H9 (cell line): ENCODE measurements around the gene SPDYE4. TPM values are rescaled to one million over a fixed set of nuclear protein-coding genes. Genes with fewer than 3 reads are reported as not detected.

Experiments used
- DNase-seq: peaks from one replicate; pipeline ENCODE4 v3.0.0-alpha.2; 2017
- H2AFZ ChIP-seq: one replicate; pipeline ENCODE4 v1.6.1; 2013; ENCODE audit warnings: mild to moderate bottlenecking, low read length, control low read depth, moderate library complexity
- H2AK5ac ChIP-seq: 2 replicates; pipeline ENCODE4 v1.6.1; 2013; ENCODE audit warnings: low read length, control low read depth, mixed read lengths; ENCODE audit not compliant: insufficient read length
- H2BK120ac ChIP-seq: one replicate; pipeline ENCODE4 v1.6.1; 2013; ENCODE audit warnings: low read depth, mild to moderate bottlenecking, low read length, control low read depth, inconsistent platforms; ENCODE audit not compliant: poor library complexity, severe bottlenecking
- H2BK12ac ChIP-seq: 2 replicates; pipeline ENCODE4 v1.6.1; 2013; ENCODE audit warnings: low read length, control low read depth, mixed read lengths, low read depth; ENCODE audit not compliant: insufficient read length
- H2BK15ac ChIP-seq: 2 replicates; pipeline ENCODE4 v1.6.1; 2013; ENCODE audit warnings: low read depth, low read length, control low read depth
- H2BK20ac ChIP-seq: one replicate; pipeline ENCODE4 v1.6.1; 2013; ENCODE audit warnings: low read depth, mild to moderate bottlenecking, low read length, control low read depth, inconsistent platforms; ENCODE audit not compliant: poor library complexity, severe bottlenecking
- H2BK5ac ChIP-seq: 2 replicates; pipeline ENCODE4 v1.6.1; 2013; ENCODE audit warnings: low read length, control low read depth, mixed read lengths; ENCODE audit not compliant: insufficient read length
- H3K14ac ChIP-seq: 2 replicates; pipeline ENCODE4 v1.6.1; 2013; ENCODE audit warnings: low read length, control low read depth; ENCODE audit not compliant: insufficient read depth
- H3K18ac ChIP-seq: 2 replicates; pipeline ENCODE4 v1.6.1; 2013; ENCODE audit warnings: low read depth, mild to moderate bottlenecking, mixed read lengths, low read length, control low read depth; ENCODE audit not compliant: insufficient read length
- H3K23ac ChIP-seq: 2 replicates; pipeline ENCODE4 v1.6.1; 2013; ENCODE audit warnings: low read length, control low read depth, mixed read lengths, low read depth; ENCODE audit not compliant: insufficient read length
- H3K23me2 ChIP-seq: 2 replicates; pipeline ENCODE4 v1.6.1; 2013; ENCODE audit warnings: low read depth, mild to moderate bottlenecking, mixed read lengths, low read length, control low read depth; ENCODE audit not compliant: insufficient read length, poor library complexity, severe bottlenecking
- H3K27ac ChIP-seq: 2 replicates; pipeline ENCODE4 v1.5.1; 2013; ENCODE audit warnings: low read length, control low read depth, mixed read lengths, low read depth; ENCODE audit not compliant: insufficient read length
- H3K27me3 ChIP-seq: 2 replicates; pipeline ENCODE4 v1.6.1; 2013; ENCODE audit warnings: low read length, control low read depth, inconsistent platforms; ENCODE audit not compliant: insufficient read depth
- H3K4ac ChIP-seq: 2 replicates; pipeline ENCODE4 v1.6.1; 2013; ENCODE audit warnings: low read depth, mild to moderate bottlenecking, control low read depth, inconsistent platforms, low read length, moderate library complexity
- H3K4me1 ChIP-seq: 2 replicates; pipeline ENCODE4 v1.6.1; 2013; ENCODE audit warnings: low read length, control low read depth, inconsistent platforms; ENCODE audit not compliant: insufficient read depth
- H3K4me2 ChIP-seq: 2 replicates; pipeline ENCODE4 v1.6.1; 2013; ENCODE audit warnings: low read length, control low read depth, mixed read lengths; ENCODE audit not compliant: insufficient read length, insufficient read depth
- H3K56ac ChIP-seq: 2 replicates; pipeline ENCODE4 v1.6.1; 2013; ENCODE audit warnings: low read depth, mild to moderate bottlenecking, mixed read lengths, low read length, control low read depth; ENCODE audit not compliant: insufficient read length
- H3K79me1 ChIP-seq: 2 replicates; pipeline ENCODE4 v1.6.1; 2013; ENCODE audit warnings: low read depth, mild to moderate bottlenecking, moderate library complexity, low read length, control low read depth, inconsistent platforms; ENCODE audit not compliant: insufficient read depth, poor library complexity, severe bottlenecking
- H3K79me2 ChIP-seq: 2 replicates; pipeline ENCODE4 v1.6.1; 2013; ENCODE audit warnings: low read length, control low read depth, inconsistent platforms; ENCODE audit not compliant: insufficient read depth
- H3K9ac ChIP-seq: 2 replicates; pipeline ENCODE4 v1.6.1; 2013; ENCODE audit warnings: low read length, control low read depth, mixed read lengths; ENCODE audit not compliant: insufficient read length; ENCODE audit errors: extremely low read depth
- H3K9me3 ChIP-seq: one replicate; pipeline ENCODE4 v1.6.1; 2013; ENCODE audit warnings: low read depth, low read length, inconsistent platforms; ENCODE audit not compliant: control insufficient read depth
- H3T11ph ChIP-seq: one replicate; pipeline ENCODE4 v1.6.1; 2013; ENCODE audit warnings: mild to moderate bottlenecking, low read length, control low read depth, inconsistent platforms
- H4K20me1 ChIP-seq: one replicate; pipeline ENCODE4 v1.6.1; 2013; ENCODE audit not compliant: control insufficient read depth, insufficient read length, insufficient read depth
- H4K5ac ChIP-seq: 2 replicates; pipeline ENCODE4 v1.6.1; 2013; ENCODE audit warnings: low read depth, mild to moderate bottlenecking, mixed read lengths, low read length, control low read depth; ENCODE audit not compliant: insufficient read length
- H4K8ac ChIP-seq: replicated peaks from 2 replicates; pipeline ENCODE4 v1.6.1; 2013; ENCODE audit warnings: low read length, control low read depth, mixed read lengths, low read depth; ENCODE audit not compliant: insufficient read length
- H4K91ac ChIP-seq: 2 replicates; pipeline ENCODE4 v1.6.1; 2013; ENCODE audit warnings: low read depth, mild to moderate bottlenecking, moderate library complexity, mixed read lengths, low read length, control low read depth; ENCODE audit not compliant: insufficient read length
- H3K27ac Mint-ChIP-seq, 3 experiments: 2 replicates in 2 of 3; 3 replicates in 1 of 3; pipeline ENCODE4 v1.8.0; 2020 to 2021; ENCODE audit warnings: mixed read lengths in 3 of 3, mild to moderate bottlenecking in 1 of 3, moderate library complexity in 1 of 3
- H3K27me3 Mint-ChIP-seq: 2 replicates; pipeline ENCODE4 v1.8.0; 2021; ENCODE audit warnings: low read depth, mild to moderate bottlenecking, moderate library complexity, mixed read lengths
- H3K36me3 Mint-ChIP-seq, 3 experiments: 2 replicates in 2 of 3; 3 replicates in 1 of 3; pipeline ENCODE4 v1.8.0; 2020 to 2021; ENCODE audit warnings: low read depth in 3 of 3, mixed read lengths in 3 of 3; ENCODE audit not compliant: insufficient read depth in 1 of 3
- H3K4me1 Mint-ChIP-seq, 2 experiments: 2 replicates each; pipeline ENCODE4 v1.8.0; 2020; ENCODE audit warnings: mixed read lengths in 2 of 2
- H3K4me3 Mint-ChIP-seq, 2 experiments: 2 replicates in 1 of 2; 3 replicates in 1 of 2; pipeline ENCODE4 v1.8.0; 2020 to 2021; ENCODE audit warnings: mild to moderate bottlenecking in 2 of 2, mixed read lengths in 2 of 2, moderate library complexity in 1 of 2
- H3K9me3 Mint-ChIP-seq, 2 experiments: 2 replicates in 1 of 2; 3 replicates in 1 of 2; pipeline ENCODE4 v1.8.0; 2020; ENCODE audit warnings: mild to moderate bottlenecking in 2 of 2, mixed read lengths in 2 of 2, moderate library complexity in 1 of 2
- CTCF ChIP-seq: fragments of 200-600 bp; sonication (generic); conservative IDR thresholded peaks from 3 replicates; pipeline ENCODE4 v1.8.0; 2021; ENCODE audit warnings: antibody characterized with exemption, mild to moderate bottlenecking
- WGBS: extraction: QIAGEN DNeasy Blood & Tissue Kit; methylation state at CpG from one replicate; pipeline ENCODE4 v1.1.7; 2013; ENCODE audit warnings: missing lambda C conversion rate, low lambda C conversion rate, mixed read lengths; ENCODE audit not compliant: insufficient read length; ENCODE audit errors: extremely low coverage; 5-methylcytosine and 5-hydroxymethylcytosine counted together
- total RNA-seq: library from RNA; stranded (reverse); gene quantifications from 2 replicates; pipeline ENCODE4 v1.2.1, GENCODE V29; 2021

Gene SPDYE4
- total RNA-seq, 1 experiment from 2014 or later, result not detected

- no peak for DNase-seq
- no CpG with 5 or more reads among the region's 8 CpGs for WGBS
- no peak overlapping the region for H3K4ac ChIP-seq
Observed at GRCh38 chr17:8762012-8762411, 3.7 kb upstream of the SPDYE4 start.

More at GRCh38 chr17:8762012-8762411, 3.7 kb upstream of the SPDYE4 start:
- Histone ChIP-seq H3K27me3 (no peaks in the 10 kb centered on the region), H3K56ac (no peak overlapping the region), H2BK20ac (no peak overlapping the region), H2AK5ac (no peak overlapping the region), H4K20me1 (no peaks in the 10 kb centered on the region), H3K18ac (no peak overlapping the region), H3T11ph (no peak overlapping the region), H2BK5ac (no peak overlapping the region), H4K91ac (no peak overlapping the region), H2BK12ac (no peak overlapping the region), H3K23me2 (no peaks in the 10 kb centered on the region), H2BK15ac (no peak overlapping the region), H3K4me2 (no peak overlapping the region), H3K79me1 (no peaks in the 10 kb centered on the region), H3K4me1 (no peaks in the 10 kb centered on the region), H2BK120ac (no peak overlapping the region), H3K23ac (no peak overlapping the region), H3K9ac (no peak overlapping the region), H4K5ac (no peak overlapping the region), H3K79me2 (no peaks in the 10 kb centered on the region), H4K8ac (no peak overlapping the region), H3K27ac (no peak overlapping the region), H3K14ac (no peak overlapping the region), H3K9me3 (no peaks in the 10 kb centered on the region), H2AFZ (no peak overlapping the region)
- Mint-ChIP-seq H3K27me3 (peaks cover 25% of the 10 kb centered on the region), H3K9me3 (peaks cover 3 to 5% of the 10 kb centered on the region in 2 experiments; a peak in 4 of 5 replicates), H3K27ac (no peak overlapping the region), H3K4me1 (peaks cover 4 to 5% of the 10 kb centered on the region in 2 experiments), H3K36me3 (no peaks in the 10 kb centered on the region), H3K4me3 (no peak overlapping the region)
- no peak for TF ChIP-seq CTCF
